WTC11 (cell line): ENCODE data around the gene PGLYRP3. TPM values are rescaled to one million over a fixed set of nuclear protein-coding genes. Genes with fewer than 3 reads are reported as not detected.

ENCODE experiments used
- ATAC-seq: fragments of 200-7000 bp; cut with Tn5 transposase; 2 replicates; pipeline ENCODE4 v1.10.0; 2021; ENCODE audit warnings: mild to moderate bottlenecking, moderate library complexity
- CTCF ChIA-PET: fragments of 300-600 bp; sonication (Branson Sonifier 250); formaldehyde crosslinking; loops from one replicate; lab custom pipeline; 2021; ENCODE audit warnings: antibody characterized with exemption; lab: Charles Lee
- POLR2A ChIA-PET: fragments of 350-600 bp; sonication (Branson Sonifier 250); formaldehyde crosslinking; loops from one replicate; lab custom pipeline; 2021; ENCODE audit warnings: antibody characterized with exemption; lab: Charles Lee
- DNase-seq: peaks from one replicate; pipeline ENCODE4 v3.0.0; 2021; ENCODE audit warnings: low spot score
- H3K27ac Mint-ChIP-seq: 2 replicates; pipeline ENCODE4 v1.8.0; 2021; ENCODE audit warnings: mixed read lengths
- H3K27me3 Mint-ChIP-seq: 2 replicates; pipeline ENCODE4 v1.8.0; 2021; ENCODE audit warnings: low read depth, mild to moderate bottlenecking, moderate library complexity, mixed read lengths
- H3K36me3 Mint-ChIP-seq: 2 replicates; pipeline ENCODE4 v1.8.0; 2021; ENCODE audit warnings: mixed read lengths
- H3K4me1 Mint-ChIP-seq: 2 replicates; pipeline ENCODE4 v1.8.0; 2022; ENCODE audit warnings: mixed read lengths
- H3K4me3 Mint-ChIP-seq: 2 replicates; pipeline ENCODE4 v1.8.0; 2021; ENCODE audit warnings: mild to moderate bottlenecking, moderate library complexity, mixed read lengths
- H3K9me3 Mint-ChIP-seq: 2 replicates; pipeline ENCODE4 v1.8.0; 2021; ENCODE audit warnings: mixed read lengths
- EMX1 ChIP-seq: fragments of 250-450 bp; sonication (Bioruptor Pico); IDR thresholded peaks from 2 replicates; pipeline ENCODE4 v1.8.0; 2021; ENCODE audit warnings: mild to moderate bottlenecking
- ETV6 ChIP-seq: sonication (generic); formaldehyde crosslinking; IDR thresholded peaks from 2 replicates; pipeline ENCODE4 v1.8.1; 2022; ENCODE audit warnings: mild to moderate bottlenecking, missing genetic modification reagents
- FOXP1 ChIP-seq: sonication (generic); formaldehyde crosslinking; IDR thresholded peaks from 2 replicates; pipeline ENCODE4 v1.8.0; 2022; ENCODE audit warnings: missing genetic modification reagents, mild to moderate bottlenecking, moderate library complexity, borderline replicate concordance
- JAZF1 ChIP-seq: fragments of 250-450 bp; sonication (Bioruptor Pico); IDR thresholded peaks from 2 replicates; pipeline ENCODE4 v1.9.0; 2021; ENCODE audit warnings: moderate library complexity, mild to moderate bottlenecking, inconsistent platforms
- RELA ChIP-seq: sonication (generic); formaldehyde crosslinking; IDR thresholded peaks from 2 replicates; pipeline ENCODE4 v1.8.1; 2022; ENCODE audit warnings: missing genetic modification reagents, mild to moderate bottlenecking, borderline replicate concordance
- SMAD3 ChIP-seq: sonication (generic); formaldehyde crosslinking; IDR thresholded peaks from 2 replicates; pipeline ENCODE4 v1.8.0; 2022; ENCODE audit warnings: missing genetic modification reagents, mild to moderate bottlenecking, borderline replicate concordance
- SMAD4 ChIP-seq: sonication (generic); formaldehyde crosslinking; IDR thresholded peaks from 2 replicates; pipeline ENCODE4 v1.8.0; 2022; ENCODE audit warnings: mild to moderate bottlenecking, missing genetic modification reagents
- TEAD4 ChIP-seq: sonication (generic); formaldehyde crosslinking; IDR thresholded peaks from 2 replicates; pipeline ENCODE4 v1.8.0; 2022; ENCODE audit warnings: mild to moderate bottlenecking, missing genetic modification reagents
- ZNF423 ChIP-seq: fragments of 250-450 bp; sonication (Bioruptor Pico); IDR thresholded peaks from 2 replicates; pipeline ENCODE4 v2.1.2; 2022; ENCODE audit warnings: mild to moderate bottlenecking, moderate library complexity
- ZNF671 ChIP-seq: fragments of 250-450 bp; sonication (Bioruptor Pico); IDR thresholded peaks from 2 replicates; pipeline ENCODE4 v1.8.0; 2021; ENCODE audit warnings: mild to moderate bottlenecking
- total RNA-seq: library from RNA; stranded (reverse); gene quantifications from 3 replicates; pipeline ENCODE4 v1.2.3, GENCODE V29; 2021
- TF ChIP-seq, protein P1 (sequence below): fragments of 250-450 bp; sonication (Bioruptor Pico); IDR thresholded peaks from 2 replicates; pipeline ENCODE4 v1.8.0; 2021; ENCODE audit warnings: mild to moderate bottlenecking
- TF ChIP-seq, protein P2 (sequence below): sonication (generic); formaldehyde crosslinking; IDR thresholded peaks from 2 replicates; pipeline ENCODE4 v1.8.1; 2022; ENCODE audit warnings: missing genetic modification reagents, borderline replicate concordance
- TF ChIP-seq, protein P3 (sequence below): sonication (generic); formaldehyde crosslinking; IDR thresholded peaks from 2 replicates; pipeline ENCODE4 v1.8.0; 2022; ENCODE audit warnings: mild to moderate bottlenecking, missing genetic modification reagents
- TF ChIP-seq, protein P4 (sequence below): sonication (generic); formaldehyde crosslinking; IDR thresholded peaks from 2 replicates; pipeline ENCODE4 v1.8.0; 2023; ENCODE audit warnings: missing genetic modification reagents
- TF ChIP-seq, protein P5 (sequence below): sonication (generic); formaldehyde crosslinking; IDR thresholded peaks from 2 replicates; pipeline ENCODE4 v1.8.0; 2022; ENCODE audit warnings: mild to moderate bottlenecking, missing genetic modification reagents
- TF ChIP-seq, protein P6 (sequence below): sonication (generic); formaldehyde crosslinking; IDR thresholded peaks from 2 replicates; pipeline ENCODE4 v1.8.1; 2022; ENCODE audit warnings: mild to moderate bottlenecking, moderate library complexity, missing genetic modification reagents
- TF ChIP-seq, protein P7 (sequence below): sonication (generic); formaldehyde crosslinking; IDR thresholded peaks from 2 replicates; pipeline ENCODE4 v1.8.1; 2023; ENCODE audit warnings: mild to moderate bottlenecking, missing genetic modification reagents
- TF ChIP-seq, protein P8 (sequence below): sonication (generic); formaldehyde crosslinking; IDR thresholded peaks from 2 replicates; pipeline ENCODE4 v1.8.0; 2022; ENCODE audit warnings: missing genetic modification reagents
- TF ChIP-seq, protein P9 (sequence below): sonication (generic); formaldehyde crosslinking; IDR thresholded peaks from 2 replicates; pipeline ENCODE4 v1.8.0; 2022; ENCODE audit warnings: mild to moderate bottlenecking, missing genetic modification reagents

PGLYRP3 gene
- total RNA-seq, 1 experiment from 2014 or later, result not detected

DNA sequence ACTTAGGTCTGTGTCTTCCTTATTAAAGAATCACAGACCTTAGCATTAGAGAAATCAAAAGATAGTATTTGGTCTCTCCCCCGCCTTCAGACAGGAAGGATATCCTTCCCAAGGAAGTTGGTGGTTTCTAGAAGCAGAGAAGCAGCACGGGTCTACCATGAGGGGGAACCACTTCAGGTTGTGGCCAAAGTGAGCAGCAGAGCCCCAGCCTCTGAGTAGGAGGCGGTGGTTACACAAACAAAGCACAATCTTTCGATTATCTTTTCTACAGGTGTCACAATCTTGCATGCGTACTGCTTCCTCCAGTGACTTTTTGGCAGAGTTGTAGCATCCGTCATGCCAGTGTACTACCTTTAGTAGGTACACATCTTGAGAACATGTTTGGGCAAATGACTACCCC lies 27.1 kb upstream of the PGLYRP3 start:
- POLR2A ChIA-PET, result no interaction called here
- no peak overlapping the region for H3K27ac Mint-ChIP-seq
- CTCF ChIA-PET, result no interaction called here
- peaks cover 9% of the 10 kb centered on the region; the same call in 1 of the 2 replicates for H3K4me1 Mint-ChIP-seq
- no peak for ATAC-seq
- TF ChIP-seq SMAD4 (no peak), JAZF1 (CRISPR knock-in tag) (no peak), RELA (CRISPR knock-in tag) (no peak)
- TF ChIP-seq, protein P1, sequence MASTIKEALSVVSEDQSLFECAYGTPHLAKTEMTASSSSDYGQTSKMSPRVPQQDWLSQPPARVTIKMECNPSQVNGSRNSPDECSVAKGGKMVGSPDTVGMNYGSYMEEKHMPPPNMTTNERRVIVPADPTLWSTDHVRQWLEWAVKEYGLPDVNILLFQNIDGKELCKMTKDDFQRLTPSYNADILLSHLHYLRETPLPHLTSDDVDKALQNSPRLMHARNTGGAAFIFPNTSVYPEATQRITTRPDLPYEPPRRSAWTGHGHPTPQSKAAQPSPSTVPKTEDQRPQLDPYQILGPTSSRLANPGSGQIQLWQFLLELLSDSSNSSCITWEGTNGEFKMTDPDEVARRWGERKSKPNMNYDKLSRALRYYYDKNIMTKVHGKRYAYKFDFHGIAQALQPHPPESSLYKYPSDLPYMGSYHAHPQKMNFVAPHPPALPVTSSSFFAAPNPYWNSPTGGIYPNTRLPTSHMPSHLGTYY (CRISPR knock-in tag), result no peak
- TF ChIP-seq, protein P2, sequence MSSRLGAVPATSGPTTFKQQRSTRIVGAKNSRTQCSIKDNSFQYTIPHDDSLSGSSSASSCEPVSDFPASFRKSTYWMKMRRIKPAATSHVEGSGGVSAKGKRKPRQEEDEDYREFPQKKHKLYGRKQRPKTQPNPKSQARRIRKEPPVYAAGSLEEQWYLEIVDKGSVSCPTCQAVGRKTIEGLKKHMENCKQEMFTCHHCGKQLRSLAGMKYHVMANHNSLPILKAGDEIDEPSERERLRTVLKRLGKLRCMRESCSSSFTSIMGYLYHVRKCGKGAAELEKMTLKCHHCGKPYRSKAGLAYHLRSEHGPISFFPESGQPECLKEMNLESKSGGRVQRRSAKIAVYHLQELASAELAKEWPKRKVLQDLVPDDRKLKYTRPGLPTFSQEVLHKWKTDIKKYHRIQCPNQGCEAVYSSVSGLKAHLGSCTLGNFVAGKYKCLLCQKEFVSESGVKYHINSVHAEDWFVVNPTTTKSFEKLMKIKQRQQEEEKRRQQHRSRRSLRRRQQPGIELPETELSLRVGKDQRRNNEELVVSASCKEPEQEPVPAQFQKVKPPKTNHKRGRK (CRISPR knock-in tag), result no peak
- TF ChIP-seq, protein P3, sequence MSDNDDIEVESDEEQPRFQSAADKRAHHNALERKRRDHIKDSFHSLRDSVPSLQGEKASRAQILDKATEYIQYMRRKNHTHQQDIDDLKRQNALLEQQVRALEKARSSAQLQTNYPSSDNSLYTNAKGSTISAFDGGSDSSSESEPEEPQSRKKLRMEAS (CRISPR knock-in tag), result no peak
- TF ChIP-seq, protein P4, sequence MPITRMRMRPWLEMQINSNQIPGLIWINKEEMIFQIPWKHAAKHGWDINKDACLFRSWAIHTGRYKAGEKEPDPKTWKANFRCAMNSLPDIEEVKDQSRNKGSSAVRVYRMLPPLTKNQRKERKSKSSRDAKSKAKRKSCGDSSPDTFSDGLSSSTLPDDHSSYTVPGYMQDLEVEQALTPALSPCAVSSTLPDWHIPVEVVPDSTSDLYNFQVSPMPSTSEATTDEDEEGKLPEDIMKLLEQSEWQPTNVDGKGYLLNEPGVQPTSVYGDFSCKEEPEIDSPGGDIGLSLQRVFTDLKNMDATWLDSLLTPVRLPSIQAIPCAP (CRISPR knock-in tag), result no peak
- no peak for DNase-seq
- H3K4me3 Mint-ChIP-seq, result no peak overlapping the region
- H3K36me3 Mint-ChIP-seq, result no peaks in the 10 kb centered on the region
- no peaks in the 10 kb centered on the region for H3K9me3 Mint-ChIP-seq
- H3K27me3 Mint-ChIP-seq, result peaks cover 5% of the 10 kb centered on the region; the same call in 1 of the 2 replicates

DNA sequence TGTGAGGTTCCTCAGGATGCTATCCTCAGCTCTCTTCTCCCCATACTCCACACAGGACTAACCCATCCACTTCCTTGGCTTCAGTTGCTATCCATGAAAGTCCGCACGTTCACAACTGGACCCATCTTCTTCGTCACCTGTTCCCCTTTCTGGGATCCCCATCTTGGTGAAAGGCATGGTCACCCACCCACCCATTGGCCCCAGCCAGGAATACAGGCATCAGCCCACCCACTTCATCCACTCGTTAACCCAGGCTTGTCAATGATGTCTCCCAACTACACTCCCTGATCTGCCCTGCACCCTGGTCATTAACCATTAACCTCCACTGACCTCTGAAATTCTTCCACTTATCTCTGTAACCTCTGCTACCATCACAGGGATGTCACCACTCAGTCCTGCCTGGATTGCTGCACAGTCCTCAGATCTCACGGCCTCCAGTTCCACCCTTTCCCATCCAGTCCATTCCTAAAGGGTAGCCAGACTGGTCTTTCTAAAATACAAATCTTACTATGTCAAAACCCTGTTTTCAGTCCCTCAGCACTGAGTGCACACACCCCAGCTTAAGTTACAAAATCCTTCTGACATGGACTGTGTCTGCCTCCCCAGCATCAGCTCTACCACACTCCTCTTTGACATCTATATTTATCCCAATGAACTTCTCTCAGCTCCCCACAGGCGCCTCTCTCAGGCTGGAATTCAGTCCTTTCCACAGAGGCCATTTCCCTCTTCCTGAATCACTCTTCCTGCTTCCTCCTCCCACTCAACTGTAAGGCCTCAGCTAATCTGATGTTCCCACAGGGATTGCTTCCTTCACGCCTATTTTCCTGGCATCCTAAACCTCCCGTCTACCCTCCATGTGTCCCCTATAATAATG lies 25.5 kb upstream of the PGLYRP3 start:
- DNase-seq, result no peak
- no peaks in the 10 kb centered on the region for H3K36me3 Mint-ChIP-seq
- ATAC-seq, result no peak
- peaks cover 7% of the 10 kb centered on the region for H3K27me3 Mint-ChIP-seq
- CTCF ChIA-PET, result interaction anchor here (3.1 kb wide), 2 partner anchors 15 to 17 kb away, joined by 10 to 15 read pairs; no protein-coding TSS in a partner anchor
- POLR2A ChIA-PET, result no interaction called here
- no peaks in the 10 kb centered on the region for H3K4me1 Mint-ChIP-seq
- no peak overlapping the region for H3K27ac Mint-ChIP-seq
- H3K4me3 Mint-ChIP-seq, result no peak overlapping the region
- peaks cover 8% of the 10 kb centered on the region; the same call in 1 of the 2 replicates for H3K9me3 Mint-ChIP-seq
- TF ChIP-seq, protein P5, sequence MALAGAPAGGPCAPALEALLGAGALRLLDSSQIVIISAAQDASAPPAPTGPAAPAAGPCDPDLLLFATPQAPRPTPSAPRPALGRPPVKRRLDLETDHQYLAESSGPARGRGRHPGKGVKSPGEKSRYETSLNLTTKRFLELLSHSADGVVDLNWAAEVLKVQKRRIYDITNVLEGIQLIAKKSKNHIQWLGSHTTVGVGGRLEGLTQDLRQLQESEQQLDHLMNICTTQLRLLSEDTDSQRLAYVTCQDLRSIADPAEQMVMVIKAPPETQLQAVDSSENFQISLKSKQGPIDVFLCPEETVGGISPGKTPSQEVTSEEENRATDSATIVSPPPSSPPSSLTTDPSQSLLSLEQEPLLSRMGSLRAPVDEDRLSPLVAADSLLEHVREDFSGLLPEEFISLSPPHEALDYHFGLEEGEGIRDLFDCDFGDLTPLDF (CRISPR knock-in tag), result no peak
- TF ChIP-seq, protein P6, sequence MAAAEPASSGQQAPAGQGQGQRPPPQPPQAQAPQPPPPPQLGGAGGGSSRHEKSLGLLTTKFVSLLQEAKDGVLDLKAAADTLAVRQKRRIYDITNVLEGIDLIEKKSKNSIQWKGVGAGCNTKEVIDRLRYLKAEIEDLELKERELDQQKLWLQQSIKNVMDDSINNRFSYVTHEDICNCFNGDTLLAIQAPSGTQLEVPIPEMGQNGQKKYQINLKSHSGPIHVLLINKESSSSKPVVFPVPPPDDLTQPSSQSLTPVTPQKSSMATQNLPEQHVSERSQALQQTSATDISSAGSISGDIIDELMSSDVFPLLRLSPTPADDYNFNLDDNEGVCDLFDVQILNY (CRISPR knock-in tag), result no peak
- TF ChIP-seq, protein P7, sequence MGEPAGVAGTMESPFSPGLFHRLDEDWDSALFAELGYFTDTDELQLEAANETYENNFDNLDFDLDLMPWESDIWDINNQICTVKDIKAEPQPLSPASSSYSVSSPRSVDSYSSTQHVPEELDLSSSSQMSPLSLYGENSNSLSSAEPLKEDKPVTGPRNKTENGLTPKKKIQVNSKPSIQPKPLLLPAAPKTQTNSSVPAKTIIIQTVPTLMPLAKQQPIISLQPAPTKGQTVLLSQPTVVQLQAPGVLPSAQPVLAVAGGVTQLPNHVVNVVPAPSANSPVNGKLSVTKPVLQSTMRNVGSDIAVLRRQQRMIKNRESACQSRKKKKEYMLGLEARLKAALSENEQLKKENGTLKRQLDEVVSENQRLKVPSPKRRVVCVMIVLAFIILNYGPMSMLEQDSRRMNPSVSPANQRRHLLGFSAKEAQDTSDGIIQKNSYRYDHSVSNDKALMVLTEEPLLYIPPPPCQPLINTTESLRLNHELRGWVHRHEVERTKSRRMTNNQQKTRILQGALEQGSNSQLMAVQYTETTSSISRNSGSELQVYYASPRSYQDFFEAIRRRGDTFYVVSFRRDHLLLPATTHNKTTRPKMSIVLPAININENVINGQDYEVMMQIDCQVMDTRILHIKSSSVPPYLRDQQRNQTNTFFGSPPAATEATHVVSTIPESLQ (CRISPR knock-in tag), result no peak
- TF ChIP-seq, protein P8, sequence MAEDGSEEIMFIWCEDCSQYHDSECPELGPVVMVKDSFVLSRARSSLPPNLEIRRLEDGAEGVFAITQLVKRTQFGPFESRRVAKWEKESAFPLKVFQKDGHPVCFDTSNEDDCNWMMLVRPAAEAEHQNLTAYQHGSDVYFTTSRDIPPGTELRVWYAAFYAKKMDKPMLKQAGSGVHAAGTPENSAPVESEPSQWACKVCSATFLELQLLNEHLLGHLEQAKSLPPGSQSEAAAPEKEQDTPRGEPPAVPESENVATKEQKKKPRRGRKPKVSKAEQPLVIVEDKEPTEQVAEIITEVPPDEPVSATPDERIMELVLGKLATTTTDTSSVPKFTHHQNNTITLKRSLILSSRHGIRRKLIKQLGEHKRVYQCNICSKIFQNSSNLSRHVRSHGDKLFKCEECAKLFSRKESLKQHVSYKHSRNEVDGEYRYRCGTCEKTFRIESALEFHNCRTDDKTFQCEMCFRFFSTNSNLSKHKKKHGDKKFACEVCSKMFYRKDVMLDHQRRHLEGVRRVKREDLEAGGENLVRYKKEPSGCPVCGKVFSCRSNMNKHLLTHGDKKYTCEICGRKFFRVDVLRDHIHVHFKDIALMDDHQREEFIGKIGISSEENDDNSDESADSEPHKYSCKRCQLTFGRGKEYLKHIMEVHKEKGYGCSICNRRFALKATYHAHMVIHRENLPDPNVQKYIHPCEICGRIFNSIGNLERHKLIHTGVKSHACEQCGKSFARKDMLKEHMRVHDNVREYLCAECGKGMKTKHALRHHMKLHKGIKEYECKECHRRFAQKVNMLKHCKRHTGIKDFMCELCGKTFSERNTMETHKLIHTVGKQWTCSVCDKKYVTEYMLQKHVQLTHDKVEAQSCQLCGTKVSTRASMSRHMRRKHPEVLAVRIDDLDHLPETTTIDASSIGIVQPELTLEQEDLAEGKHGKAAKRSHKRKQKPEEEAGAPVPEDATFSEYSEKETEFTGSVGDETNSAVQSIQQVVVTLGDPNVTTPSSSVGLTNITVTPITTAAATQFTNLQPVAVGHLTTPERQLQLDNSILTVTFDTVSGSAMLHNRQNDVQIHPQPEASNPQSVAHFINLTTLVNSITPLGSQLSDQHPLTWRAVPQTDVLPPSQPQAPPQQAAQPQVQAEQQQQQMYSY, result no peak
- no peak for TF ChIP-seq EMX1 (CRISPR knock-in tag)
- TF ChIP-seq ZNF423 (CRISPR knock-in tag), result no peak
- no peak for TF ChIP-seq ETV6 (CRISPR knock-in tag)
- TF ChIP-seq, protein P9, sequence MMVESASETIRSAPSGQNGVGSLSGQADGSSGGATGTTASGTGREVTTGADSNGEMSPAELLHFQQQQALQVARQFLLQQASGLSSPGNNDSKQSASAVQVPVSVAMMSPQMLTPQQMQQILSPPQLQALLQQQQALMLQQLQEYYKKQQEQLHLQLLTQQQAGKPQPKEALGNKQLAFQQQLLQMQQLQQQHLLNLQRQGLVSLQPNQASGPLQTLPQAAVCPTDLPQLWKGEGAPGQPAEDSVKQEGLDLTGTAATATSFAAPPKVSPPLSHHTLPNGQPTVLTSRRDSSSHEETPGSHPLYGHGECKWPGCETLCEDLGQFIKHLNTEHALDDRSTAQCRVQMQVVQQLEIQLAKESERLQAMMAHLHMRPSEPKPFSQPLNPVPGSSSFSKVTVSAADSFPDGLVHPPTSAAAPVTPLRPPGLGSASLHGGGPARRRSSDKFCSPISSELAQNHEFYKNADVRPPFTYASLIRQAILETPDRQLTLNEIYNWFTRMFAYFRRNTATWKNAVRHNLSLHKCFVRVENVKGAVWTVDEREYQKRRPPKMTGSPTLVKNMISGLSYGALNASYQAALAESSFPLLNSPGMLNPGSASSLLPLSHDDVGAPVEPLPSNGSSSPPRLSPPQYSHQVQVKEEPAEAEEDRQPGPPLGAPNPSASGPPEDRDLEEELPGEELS (CRISPR knock-in tag), result no peak
- no peak for TF ChIP-seq SMAD3 (CRISPR knock-in tag)
- no peak for TF ChIP-seq FOXP1
- TF ChIP-seq TEAD4 (CRISPR knock-in tag), result no peak
- TF ChIP-seq ZNF671 (CRISPR knock-in tag), result no peak
